H9 (cell line): Measurements from ENCODE around the gene LRTM2. TPM values are rescaled to one million over a fixed set of nuclear protein-coding genes. Genes with fewer than 3 reads are reported as not detected.

Experiments
- DNase-seq: peaks from one replicate; pipeline ENCODE4 v3.0.0-alpha.2; 2017
- H2AFZ ChIP-seq: one replicate; pipeline ENCODE4 v1.6.1; 2013; ENCODE audit warnings: mild to moderate bottlenecking, low read length, control low read depth, moderate library complexity
- H2AK5ac ChIP-seq: 2 replicates; pipeline ENCODE4 v1.6.1; 2013; ENCODE audit warnings: low read length, control low read depth, mixed read lengths; ENCODE audit not compliant: insufficient read length
- H2BK120ac ChIP-seq: one replicate; pipeline ENCODE4 v1.6.1; 2013; ENCODE audit warnings: low read depth, mild to moderate bottlenecking, low read length, control low read depth, inconsistent platforms; ENCODE audit not compliant: poor library complexity, severe bottlenecking
- H2BK12ac ChIP-seq: 2 replicates; pipeline ENCODE4 v1.6.1; 2013; ENCODE audit warnings: low read length, control low read depth, mixed read lengths, low read depth; ENCODE audit not compliant: insufficient read length
- H2BK15ac ChIP-seq: 2 replicates; pipeline ENCODE4 v1.6.1; 2013; ENCODE audit warnings: low read depth, low read length, control low read depth
- H2BK20ac ChIP-seq: one replicate; pipeline ENCODE4 v1.6.1; 2013; ENCODE audit warnings: low read depth, mild to moderate bottlenecking, low read length, control low read depth, inconsistent platforms; ENCODE audit not compliant: poor library complexity, severe bottlenecking
- H2BK5ac ChIP-seq: 2 replicates; pipeline ENCODE4 v1.6.1; 2013; ENCODE audit warnings: low read length, control low read depth, mixed read lengths; ENCODE audit not compliant: insufficient read length
- H3K14ac ChIP-seq: 2 replicates; pipeline ENCODE4 v1.6.1; 2013; ENCODE audit warnings: low read length, control low read depth; ENCODE audit not compliant: insufficient read depth
- H3K18ac ChIP-seq: 2 replicates; pipeline ENCODE4 v1.6.1; 2013; ENCODE audit warnings: low read depth, mild to moderate bottlenecking, mixed read lengths, low read length, control low read depth; ENCODE audit not compliant: insufficient read length
- H3K23ac ChIP-seq: 2 replicates; pipeline ENCODE4 v1.6.1; 2013; ENCODE audit warnings: low read length, control low read depth, mixed read lengths, low read depth; ENCODE audit not compliant: insufficient read length
- H3K23me2 ChIP-seq: 2 replicates; pipeline ENCODE4 v1.6.1; 2013; ENCODE audit warnings: low read depth, mild to moderate bottlenecking, mixed read lengths, low read length, control low read depth; ENCODE audit not compliant: insufficient read length, poor library complexity, severe bottlenecking
- H3K27ac ChIP-seq: 2 replicates; pipeline ENCODE4 v1.5.1; 2013; ENCODE audit warnings: low read length, control low read depth, mixed read lengths, low read depth; ENCODE audit not compliant: insufficient read length
- H3K27me3 ChIP-seq: 2 replicates; pipeline ENCODE4 v1.6.1; 2013; ENCODE audit warnings: low read length, control low read depth, inconsistent platforms; ENCODE audit not compliant: insufficient read depth
- H3K4ac ChIP-seq: 2 replicates; pipeline ENCODE4 v1.6.1; 2013; ENCODE audit warnings: low read depth, mild to moderate bottlenecking, control low read depth, inconsistent platforms, low read length, moderate library complexity
- H3K4me1 ChIP-seq: 2 replicates; pipeline ENCODE4 v1.6.1; 2013; ENCODE audit warnings: low read length, control low read depth, inconsistent platforms; ENCODE audit not compliant: insufficient read depth
- H3K4me2 ChIP-seq: 2 replicates; pipeline ENCODE4 v1.6.1; 2013; ENCODE audit warnings: low read length, control low read depth, mixed read lengths; ENCODE audit not compliant: insufficient read length, insufficient read depth
- H3K56ac ChIP-seq: 2 replicates; pipeline ENCODE4 v1.6.1; 2013; ENCODE audit warnings: low read depth, mild to moderate bottlenecking, mixed read lengths, low read length, control low read depth; ENCODE audit not compliant: insufficient read length
- H3K79me1 ChIP-seq: 2 replicates; pipeline ENCODE4 v1.6.1; 2013; ENCODE audit warnings: low read depth, mild to moderate bottlenecking, moderate library complexity, low read length, control low read depth, inconsistent platforms; ENCODE audit not compliant: insufficient read depth, poor library complexity, severe bottlenecking
- H3K79me2 ChIP-seq: 2 replicates; pipeline ENCODE4 v1.6.1; 2013; ENCODE audit warnings: low read length, control low read depth, inconsistent platforms; ENCODE audit not compliant: insufficient read depth
- H3K9ac ChIP-seq: 2 replicates; pipeline ENCODE4 v1.6.1; 2013; ENCODE audit warnings: low read length, control low read depth, mixed read lengths; ENCODE audit not compliant: insufficient read length; ENCODE audit errors: extremely low read depth
- H3K9me3 ChIP-seq: one replicate; pipeline ENCODE4 v1.6.1; 2013; ENCODE audit warnings: low read depth, low read length, inconsistent platforms; ENCODE audit not compliant: control insufficient read depth
- H3T11ph ChIP-seq: one replicate; pipeline ENCODE4 v1.6.1; 2013; ENCODE audit warnings: mild to moderate bottlenecking, low read length, control low read depth, inconsistent platforms
- H4K20me1 ChIP-seq: one replicate; pipeline ENCODE4 v1.6.1; 2013; ENCODE audit not compliant: control insufficient read depth, insufficient read length, insufficient read depth
- H4K5ac ChIP-seq: 2 replicates; pipeline ENCODE4 v1.6.1; 2013; ENCODE audit warnings: low read depth, mild to moderate bottlenecking, mixed read lengths, low read length, control low read depth; ENCODE audit not compliant: insufficient read length
- H4K8ac ChIP-seq: replicated peaks from 2 replicates; pipeline ENCODE4 v1.6.1; 2013; ENCODE audit warnings: low read length, control low read depth, mixed read lengths, low read depth; ENCODE audit not compliant: insufficient read length
- H4K91ac ChIP-seq: 2 replicates; pipeline ENCODE4 v1.6.1; 2013; ENCODE audit warnings: low read depth, mild to moderate bottlenecking, moderate library complexity, mixed read lengths, low read length, control low read depth; ENCODE audit not compliant: insufficient read length
- H3K27ac Mint-ChIP-seq, 3 experiments: 2 replicates in 2 of 3; 3 replicates in 1 of 3; pipeline ENCODE4 v1.8.0; 2020 to 2021; ENCODE audit warnings: mixed read lengths in 3 of 3, mild to moderate bottlenecking in 1 of 3, moderate library complexity in 1 of 3
- H3K27me3 Mint-ChIP-seq: 2 replicates; pipeline ENCODE4 v1.8.0; 2021; ENCODE audit warnings: low read depth, mild to moderate bottlenecking, moderate library complexity, mixed read lengths
- H3K36me3 Mint-ChIP-seq, 3 experiments: 2 replicates in 2 of 3; 3 replicates in 1 of 3; pipeline ENCODE4 v1.8.0; 2020 to 2021; ENCODE audit warnings: low read depth in 3 of 3, mixed read lengths in 3 of 3; ENCODE audit not compliant: insufficient read depth in 1 of 3
- H3K4me1 Mint-ChIP-seq, 2 experiments: 2 replicates each; pipeline ENCODE4 v1.8.0; 2020; ENCODE audit warnings: mixed read lengths in 2 of 2
- H3K4me3 Mint-ChIP-seq, 2 experiments: 2 replicates in 1 of 2; 3 replicates in 1 of 2; pipeline ENCODE4 v1.8.0; 2020 to 2021; ENCODE audit warnings: mild to moderate bottlenecking in 2 of 2, mixed read lengths in 2 of 2, moderate library complexity in 1 of 2
- H3K9me3 Mint-ChIP-seq, 2 experiments: 2 replicates in 1 of 2; 3 replicates in 1 of 2; pipeline ENCODE4 v1.8.0; 2020; ENCODE audit warnings: mild to moderate bottlenecking in 2 of 2, mixed read lengths in 2 of 2, moderate library complexity in 1 of 2
- CTCF ChIP-seq: fragments of 200-600 bp; sonication (generic); conservative IDR thresholded peaks from 3 replicates; pipeline ENCODE4 v1.8.0; 2021; ENCODE audit warnings: antibody characterized with exemption, mild to moderate bottlenecking
- WGBS: extraction: QIAGEN DNeasy Blood & Tissue Kit; methylation state at CpG from one replicate; pipeline ENCODE4 v1.1.7; 2013; ENCODE audit warnings: missing lambda C conversion rate, low lambda C conversion rate, mixed read lengths; ENCODE audit not compliant: insufficient read length; ENCODE audit errors: extremely low coverage; 5-methylcytosine and 5-hydroxymethylcytosine counted together
- total RNA-seq: library from RNA; stranded (reverse); gene quantifications from 2 replicates; pipeline ENCODE4 v1.2.1, GENCODE V29; 2021

Gene LRTM2
- total RNA-seq, 1 experiment from 2014 or later, result not detected

DNA sequence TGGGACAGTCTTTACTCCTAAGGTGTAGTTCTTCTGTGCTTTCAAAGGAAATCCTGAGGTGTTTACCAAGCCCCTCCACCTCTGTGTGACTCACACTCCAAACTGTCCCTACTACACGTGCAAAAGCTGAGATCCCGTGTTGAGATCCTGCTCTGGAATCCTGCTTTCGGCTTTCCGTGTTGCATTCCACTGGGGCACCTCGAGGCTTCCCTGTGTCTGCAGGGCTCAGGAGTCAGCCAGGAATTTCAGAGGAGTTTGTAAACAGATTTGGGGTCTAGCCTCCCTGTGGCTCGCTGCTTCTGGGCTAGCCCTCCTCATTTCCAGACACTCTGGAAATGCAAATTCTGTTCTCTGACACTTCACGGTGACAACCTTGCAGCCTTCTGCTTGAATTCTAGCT, 49.7 kb downstream of the LRTM2 start:
- H3K36me3 Mint-ChIP-seq, result peaks cover 0 to 4% (median 0%) of the 10 kb centered on the region in 3 experiments; a peak in 3 of 7 replicates
- DNase-seq, result peak; percentile 21
- Histone ChIP-seq H4K5ac (no peak overlapping the region), H3K4ac (no peak overlapping the region), H3K23ac (no peak overlapping the region), H3K79me2 (no peaks in the 10 kb centered on the region), H3K27me3 (no peaks in the 10 kb centered on the region), H3K9ac (no peak overlapping the region), H2BK5ac (no peak overlapping the region), H4K91ac (no peak overlapping the region), H2BK15ac (no peak overlapping the region), H3K4me1 (no peaks in the 10 kb centered on the region), H3T11ph (no peak overlapping the region), H2BK20ac (no peak overlapping the region), H3K23me2 (no peaks in the 10 kb centered on the region), H2BK120ac (no peak overlapping the region), H3K9me3 (no peaks in the 10 kb centered on the region), H2AK5ac (no peak overlapping the region), H2AFZ (no peak overlapping the region), H2BK12ac (no peak overlapping the region), H3K18ac (no peak overlapping the region), H3K79me1 (no peaks in the 10 kb centered on the region), H4K20me1 (peaks cover 3% of the 10 kb centered on the region), H3K27ac (no peak overlapping the region), H4K8ac (no peak overlapping the region), H3K14ac (no peak overlapping the region), H3K4me2 (no peak overlapping the region), H3K56ac (no peak overlapping the region)
- H3K4me1 Mint-ChIP-seq, result peaks cover 5 to 10% of the 10 kb centered on the region in 2 experiments; a peak in 3 of 4 replicates
- WGBS, result no CpG with 5 or more reads among the region's 7 CpGs
- peaks cover 6 to 10% of the 10 kb centered on the region in 2 experiments; a peak in 4 of 5 replicates for H3K9me3 Mint-ChIP-seq
- no peak for TF ChIP-seq CTCF
- H3K27me3 Mint-ChIP-seq, result peaks cover 3% of the 10 kb centered on the region
- H3K4me3 Mint-ChIP-seq, result no peak overlapping the region
- peak overlapping the region in 1 of 3 experiments; percentile 22; a peak in 2 of 7 replicates for H3K27ac Mint-ChIP-seq
